ENCODE data around the gene CCSER2. TPM values are rescaled to one million over a fixed set of nuclear protein-coding genes. Genes with fewer than 3 reads are reported as not detected.
A peak's percentile ranks its signal among the peaks of the same experiment; 100 is the strongest.
"Not testable (repeated sequence)": the region's sequence is repeated elsewhere in the genome, so short reads cannot be mapped to it uniquely, and the experiment has no call there.

Gene CCSER2
- polyA plus RNA-seq, 1 donor = 54.6 TPM

GRCh38 chr10:84347575-84348002 lies 19.2 kb downstream of the CCSER2 start:
- not testable (repeated sequence) for DNase-seq

GRCh38 chr10:84348447-84348846 lies 20.1 kb downstream of the CCSER2 start:
- DNase-seq = no peak

GRCh38 chr10:84348860-84349259 lies 20.5 kb downstream of the CCSER2 start:
- DNase-seq = no peak

GRCh38 chr10:84352251-84352842 lies 24.0 kb downstream of the CCSER2 start:
- DNase-seq = no peak

- no peak for DNase-seq
Observed at GRCh38 chr10:84353052-84353803, 24.8 kb downstream of the CCSER2 start.

GRCh38 chr10:84354623-84355022 lies 26.2 kb downstream of the CCSER2 start:
- no peak for DNase-seq

- no peak for DNase-seq
Observed at GRCh38 chr10:84355106-84355505, 26.7 kb downstream of the CCSER2 start.

- DNase-seq = no peak
Observed at GRCh38 chr10:84356928-84357327, 28.5 kb downstream of the CCSER2 start.

GRCh38 chr10:84358743-84359142 lies 30.4 kb downstream of the CCSER2 start:
- DNase-seq = no peak

- DNase-seq = no peak
Observed at GRCh38 chr10:84360637-84361365, 32.4 kb downstream of the CCSER2 start.

- DNase-seq = no peak
Observed at GRCh38 chr10:84365335-84365881, 37.0 kb downstream of the CCSER2 start.

- no peak for DNase-seq
Observed at GRCh38 chr10:84366041-84366440, 37.7 kb downstream of the CCSER2 start.

GRCh38 chr10:84367256-84367655 lies 38.9 kb downstream of the CCSER2 start:
- no peak for DNase-seq

- no peak for DNase-seq
Observed at GRCh38 chr10:84368828-84369227, 40.4 kb downstream of the CCSER2 start.

GRCh38 chr10:84370283-84370682 lies 41.9 kb downstream of the CCSER2 start:
- DNase-seq = no peak

GRCh38 chr10:84371944-84372343 lies 43.6 kb downstream of the CCSER2 start:
- DNase-seq = no peak

GRCh38 chr10:84373000-84373399 lies 44.6 kb downstream of the CCSER2 start:
- no peak for DNase-seq

GRCh38 chr10:84374455-84374854 lies 46.1 kb downstream of the CCSER2 start:
- DNase-seq = no peak

GRCh38 chr10:84375011-84375410 lies 46.6 kb downstream of the CCSER2 start:
- DNase-seq = peak; percentile 33

- DNase-seq = no peak
Observed at GRCh38 chr10:84375881-84376280, 47.5 kb downstream of the CCSER2 start.

- no peak for DNase-seq
Observed at GRCh38 chr10:84388148-84388547, 59.8 kb downstream of the CCSER2 start.

- DNase-seq = no peak
Observed at GRCh38 chr10:84390364-84390763, 62.0 kb downstream of the CCSER2 start.

- peak; percentile 19 for DNase-seq
Observed at GRCh38 chr10:84391326-84391725, 62.9 kb downstream of the CCSER2 start.

Data from hindlimb muscle (tissue), 1 donor.